ENCODE data around the gene HELZ.
"Not testable (repeated sequence)": the region's sequence is repeated elsewhere in the genome, so short reads cannot be mapped to it uniquely, and the experiment has no call there.

HELZ gene

GRCh38 chr17:67110619-67111018 is 134.4 kb downstream of the HELZ start:
- DNase-seq: no peak

GRCh38 chr17:67109111-67109510 is 135.9 kb downstream of the HELZ start:
- DNase-seq: no peak

- no peak for DNase-seq
Measured at GRCh38 chr17:67107811-67108775, 136.9 kb downstream of the HELZ start.

GRCh38 chr17:67107171-67107570 is 137.8 kb downstream of the HELZ start:
- DNase-seq: no peak

- DNase-seq: no peak
Measured at GRCh38 chr17:67105213-67105612, 139.8 kb downstream of the HELZ start.

GRCh38 chr17:67104641-67105040 is 140.4 kb downstream of the HELZ start:
- not testable (repeated sequence) for DNase-seq

- DNase-seq: no peak
Measured at GRCh38 chr17:67098006-67098405, 147.0 kb downstream of the HELZ start.

- no peak for DNase-seq
Measured at GRCh38 chr17:67096609-67097008, 148.4 kb downstream of the HELZ start.

- no peak for DNase-seq
Measured at GRCh38 chr17:67095803-67096202, 149.2 kb downstream of the HELZ start.

- DNase-seq: not testable (repeated sequence)
Measured at GRCh38 chr17:67095291-67095690, 149.7 kb downstream of the HELZ start.

- DNase-seq: no peak
Measured at GRCh38 chr17:67093348-67093747, 151.6 kb downstream of the HELZ start.

GRCh38 chr17:67092710-67093109 is 152.3 kb downstream of the HELZ start:
- DNase-seq: not testable (repeated sequence)

- DNase-seq: no peak
Measured at GRCh38 chr17:67092291-67092690, 152.7 kb downstream of the HELZ start.

- DNase-seq: no peak
Measured at GRCh38 chr17:67090341-67090740, 154.7 kb downstream of the HELZ start.

- DNase-seq: no peak
Measured at GRCh38 chr17:67088639-67089038, 156.4 kb downstream of the HELZ start.

GRCh38 chr17:67085406-67085805 is 159.6 kb downstream of the HELZ start:
- no peak for DNase-seq

GRCh38 chr17:67082107-67082506 is 162.9 kb downstream of the HELZ start:
- no peak for DNase-seq

- DNase-seq: no peak
Measured at GRCh38 chr17:67080804-67081203, 164.2 kb downstream of the HELZ start.

GRCh38 chr17:67079491-67079890 is 165.5 kb downstream of the HELZ start:
- no peak for DNase-seq

- DNase-seq: no peak
Measured at GRCh38 chr17:67078292-67078691, 166.7 kb downstream of the HELZ start.

- no peak for DNase-seq
Measured at GRCh38 chr17:67076290-67076689, 168.7 kb downstream of the HELZ start.

GRCh38 chr17:67074781-67075180 is 170.2 kb downstream of the HELZ start:
- DNase-seq: no peak

- no peak for DNase-seq
Measured at GRCh38 chr17:67072885-67073284, 172.1 kb downstream of the HELZ start.

GRCh38 chr17:67071595-67071994 is 173.4 kb downstream of the HELZ start:
- no peak for DNase-seq
